T47D (cell line): ENCODE data around the gene ACBD4.
"Not testable (repeated sequence)": the region's sequence is repeated elsewhere in the genome, so short reads cannot be mapped to it uniquely, and the experiment has no call there.

ENCODE experiments used
- DNase-seq, 2 experiments: peaks; one replicate each; pipeline versions ENCODE4 v3.0.0 to v3.0.0-alpha.2; 2011 to 2012; ENCODE audit warnings: low read depth in 1 of 2, low spot score in 1 of 2
- JUND ChIP-seq: IDR thresholded peaks from 2 replicates; pipeline ENCODE4 v1.6.1; 2012; ENCODE audit warnings: low read depth
- in situ Hi-C: cut with HindIII; loops from 2 replicates; pipeline ENCODE4 v1.10.0; 2016; ENCODE audit warnings: low sequenced_read_pairs, low pct_unique_long_range_greater_than_20kb

Gene ACBD4

GRCh38 chr17:45117848-45118646 is 17.4 kb upstream of the ACBD4 start:
- in situ Hi-C loops, result no loop called here
- no peak for DNase-seq
- no peak for TF ChIP-seq JUND

- in situ Hi-C loops, result no loop called here
- no peak for DNase-seq
- no peak for TF ChIP-seq JUND
Measured at GRCh38 chr17:45118691-45119090, 16.8 kb upstream of the ACBD4 start.

- no peak for DNase-seq
- TF ChIP-seq JUND, result no peak
- in situ Hi-C loops, result no loop called here
Measured at GRCh38 chr17:45119964-45120363, 15.5 kb upstream of the ACBD4 start.

- TF ChIP-seq JUND, result no peak
- DNase-seq, result no peak
- in situ Hi-C loops, result no loop called here
Measured at GRCh38 chr17:45120558-45120957, 14.9 kb upstream of the ACBD4 start.

GRCh38 chr17:45121055-45121454 is 14.4 kb upstream of the ACBD4 start:
- TF ChIP-seq JUND, result no peak
- DNase-seq, result no peak
- in situ Hi-C loops, result no loop called here

- no peak for TF ChIP-seq JUND
- no peak for DNase-seq
- in situ Hi-C loops, result no loop called here
Measured at GRCh38 chr17:45123076-45123770, 12.3 kb upstream of the ACBD4 start.

- peak in 1 of 2 experiments; percentile 80 for DNase-seq
- no peak for TF ChIP-seq JUND
- in situ Hi-C loops, result no loop called here
Measured at GRCh38 chr17:45123930-45124796, 11.3 kb upstream of the ACBD4 start.

- in situ Hi-C loops, DNase-seq: not testable (repeated sequence)
Measured at GRCh38 chr17:45124797-45125122, 10.7 kb upstream of the ACBD4 start.

- DNase-seq, result no peak
- in situ Hi-C loops, result no loop called here
- no peak for TF ChIP-seq JUND
Measured at GRCh38 chr17:45125509-45125908, 10.0 kb upstream of the ACBD4 start.

- in situ Hi-C loops, result no loop called here
- no peak for TF ChIP-seq JUND
- no peak for DNase-seq
Measured at GRCh38 chr17:45127207-45127547, 8.3 kb upstream of the ACBD4 start.

- in situ Hi-C loops, result no loop called here
- no peak for TF ChIP-seq JUND
- peak in 1 of 2 experiments; percentile 67 for DNase-seq
Measured at GRCh38 chr17:45127548-45128300, 7.8 kb upstream of the ACBD4 start.

GRCh38 chr17:45128331-45128730 is 7.2 kb upstream of the ACBD4 start:
- TF ChIP-seq JUND, result no peak
- in situ Hi-C loops, result no loop called here
- DNase-seq, result no peak
